OCI-LY7 (cell line): ENCODE results near the gene AEBP2. TPM values are rescaled to one million over a fixed set of nuclear protein-coding genes. Genes with fewer than 3 reads are reported as not detected.

Source experiments
- BruUV-seq: library from RNA; stranded (reverse); fragments of 400-500 nt; replicated peaks from 2 replicates; lab custom pipeline; 2021; lab: Mats Ljungman, UMichigan
- CTCF ChIA-PET: fragments of 300-600 bp; sonication (Branson Sonifier 250); formaldehyde crosslinking; loops from one replicate; lab custom pipeline; 2022; ENCODE audit warnings: antibody characterized with exemption; ENCODE audit not compliant: unreplicated experiment; lab: Charles Lee
- POLR2A ChIA-PET: fragments of 300-600 bp; sonication (Branson Sonifier 250); formaldehyde crosslinking; loops from one replicate; lab custom pipeline; 2022; ENCODE audit warnings: antibody characterized with exemption; lab: Charles Lee
- DNase-seq: peaks from one replicate; pipeline ENCODE4 v3.0.0-alpha.2; 2015; ENCODE audit warnings: low spot score
- H2AFZ ChIP-seq: fragments of 200-600 bp; sonication (generic), shearing (Covaris generic); 2 replicates; pipeline ENCODE4 v1.6.1; 2014; ENCODE audit warnings: mild to moderate bottlenecking, antibody characterized with exemption, low read length, moderate library complexity
- H3K27ac ChIP-seq: fragments of 200-600 bp; sonication (generic); 2 replicates; pipeline ENCODE4 v1.5.1; 2014; ENCODE audit warnings: mixed run types, low read depth, mild to moderate bottlenecking, moderate library complexity, low read length, inconsistent platforms; ENCODE audit not compliant: poor library complexity, severe bottlenecking
- H3K36me3 ChIP-seq: fragments of 200-600 bp; sonication (generic); 2 replicates; pipeline ENCODE4 v1.6.1; 2014; ENCODE audit warnings: mild to moderate bottlenecking, antibody characterized with exemption, low read length, moderate library complexity, mixed read lengths; ENCODE audit not compliant: insufficient read depth
- H3K4me1 ChIP-seq: fragments of 200-600 bp; sonication (generic); 2 replicates; pipeline ENCODE4 v1.5.1; 2014; ENCODE audit warnings: mild to moderate bottlenecking, low read length; ENCODE audit not compliant: insufficient read depth, poor library complexity, severe bottlenecking
- H3K4me2 ChIP-seq: fragments of 200-600 bp; sonication (generic); 2 replicates; pipeline ENCODE4 v1.6.1; 2014; ENCODE audit warnings: mild to moderate bottlenecking, low read length
- H3K4me3 ChIP-seq: fragments of 200-600 bp; sonication (generic); 2 replicates; pipeline ENCODE4 v1.5.1; 2014; ENCODE audit warnings: mild to moderate bottlenecking, low read depth, low read length; ENCODE audit not compliant: poor library complexity, severe bottlenecking
- H3K79me2 ChIP-seq: fragments of 200-600 bp; sonication (generic); 2 replicates; pipeline ENCODE4 v1.6.1; 2016; ENCODE audit warnings: low read depth, mild to moderate bottlenecking, low read length, moderate library complexity, mixed read lengths; ENCODE audit not compliant: insufficient read depth
- H3K9me2 ChIP-seq: fragments of 200-600 bp; sonication (generic); 2 replicates; pipeline ENCODE4 v1.6.1; 2016; ENCODE audit warnings: mild to moderate bottlenecking, low read length, mixed read lengths; ENCODE audit not compliant: insufficient read depth
- H3K9me3 ChIP-seq: fragments of 200-600 bp; sonication (generic); 2 replicates; pipeline ENCODE4 v1.6.1; 2014; ENCODE audit warnings: mild to moderate bottlenecking, mixed run types, low read length, mixed read lengths
- H4K20me1 ChIP-seq: fragments of 200-600 bp; sonication (generic); 2 replicates; pipeline ENCODE4 v1.6.1; 2014; ENCODE audit warnings: mild to moderate bottlenecking, antibody characterized with exemption, low read length, moderate library complexity, mixed read lengths; ENCODE audit not compliant: insufficient read depth
- EZH2phosphoT487 ChIP-seq: fragments of 200-600 bp; sonication (generic); IDR thresholded peaks from 2 replicates; pipeline ENCODE4 v1.6.1; 2018; ENCODE audit warnings: low read depth, borderline replicate concordance, mild to moderate bottlenecking, mixed run types, antibody characterized with exemption, low read length, moderate library complexity, mixed read lengths
- intact Hi-C: fragments of 100-400 bp; cut with micrococcal nuclease; formaldehyde crosslinking; loops from one replicate; pipeline ENCODE4 v1.10.0; 2022; ENCODE audit not compliant: unreplicated experiment
- total RNA-seq, 2 experiments: library from RNA; depleted of rRNA in 1 of 2; stranded (reverse); fragments of >200 nt in 1 of 2; shearing (Covaris generic) in 1 of 2; gene quantifications; 2 replicates each; pipeline ENCODE4 v1.2.3, GENCODE V29; 2014 to 2022
- TF ChIP-seq, protein P1 (sequence below): fragments of 200-600 bp; sonication (generic); conservative IDR thresholded peaks from 2 replicates; pipeline ENCODE4 v1.5.1; 2014; ENCODE audit warnings: mild to moderate bottlenecking, antibody characterized with exemption, low read length, moderate library complexity, mixed read lengths

Gene AEBP2
- total RNA-seq, 2 experiments from 2014 or later: 21.5 to 59.7 TPM

DNA sequence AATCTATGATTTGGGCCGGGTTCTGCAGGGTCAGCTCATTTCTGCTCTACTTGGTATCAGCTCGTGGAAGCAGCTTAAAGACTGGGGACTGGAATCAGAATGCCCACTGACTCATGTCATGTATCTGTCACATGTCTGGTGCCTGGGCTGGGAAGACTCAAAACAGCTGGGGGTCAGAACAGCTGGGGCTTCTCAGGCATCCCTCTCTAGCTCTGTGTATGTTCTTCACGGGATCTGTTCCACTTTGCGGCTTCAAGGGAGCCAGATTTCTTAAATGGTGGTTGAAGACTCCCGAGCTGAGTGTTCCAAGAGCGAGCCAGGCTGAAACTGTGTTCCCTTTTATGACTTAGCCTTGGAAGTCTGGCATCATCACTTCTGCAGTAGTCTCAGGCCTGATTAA is 11.9 kb downstream of the AEBP2 start:
- Histone ChIP-seq H3K27ac (no peak overlapping the region), H4K20me1 (peaks cover 33% of the 10 kb centered on the region; the same call in 1 of the 2 replicates), H3K9me2 (no peaks in the 10 kb centered on the region), H3K9me3 (no peaks in the 10 kb centered on the region), H3K36me3 (peaks cover 52% of the 10 kb centered on the region), H2AFZ (no peak overlapping the region), H3K79me2 (peaks cover 100% of the 10 kb centered on the region), H3K4me3 (no peak overlapping the region), H3K4me1 (peaks cover 10% of the 10 kb centered on the region), H3K4me2 (no peak overlapping the region)
- TF ChIP-seq, protein P1, sequence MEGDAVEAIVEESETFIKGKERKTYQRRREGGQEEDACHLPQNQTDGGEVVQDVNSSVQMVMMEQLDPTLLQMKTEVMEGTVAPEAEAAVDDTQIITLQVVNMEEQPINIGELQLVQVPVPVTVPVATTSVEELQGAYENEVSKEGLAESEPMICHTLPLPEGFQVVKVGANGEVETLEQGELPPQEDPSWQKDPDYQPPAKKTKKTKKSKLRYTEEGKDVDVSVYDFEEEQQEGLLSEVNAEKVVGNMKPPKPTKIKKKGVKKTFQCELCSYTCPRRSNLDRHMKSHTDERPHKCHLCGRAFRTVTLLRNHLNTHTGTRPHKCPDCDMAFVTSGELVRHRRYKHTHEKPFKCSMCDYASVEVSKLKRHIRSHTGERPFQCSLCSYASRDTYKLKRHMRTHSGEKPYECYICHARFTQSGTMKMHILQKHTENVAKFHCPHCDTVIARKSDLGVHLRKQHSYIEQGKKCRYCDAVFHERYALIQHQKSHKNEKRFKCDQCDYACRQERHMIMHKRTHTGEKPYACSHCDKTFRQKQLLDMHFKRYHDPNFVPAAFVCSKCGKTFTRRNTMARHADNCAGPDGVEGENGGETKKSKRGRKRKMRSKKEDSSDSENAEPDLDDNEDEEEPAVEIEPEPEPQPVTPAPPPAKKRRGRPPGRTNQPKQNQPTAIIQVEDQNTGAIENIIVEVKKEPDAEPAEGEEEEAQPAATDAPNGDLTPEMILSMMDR: no peak
- TF ChIP-seq EZH2phosphoT487: no peak
- intact Hi-C loops: no loop called here
- CTCF ChIA-PET: no interaction called here
- POLR2A ChIA-PET: interaction anchor here (1.0 kb wide), 1 partner anchor 23 kb away, joined by 4 read pairs; no protein-coding TSS in a partner anchor
- no peak for DNase-seq
- no TSS peak for BruUV-seq

DNA sequence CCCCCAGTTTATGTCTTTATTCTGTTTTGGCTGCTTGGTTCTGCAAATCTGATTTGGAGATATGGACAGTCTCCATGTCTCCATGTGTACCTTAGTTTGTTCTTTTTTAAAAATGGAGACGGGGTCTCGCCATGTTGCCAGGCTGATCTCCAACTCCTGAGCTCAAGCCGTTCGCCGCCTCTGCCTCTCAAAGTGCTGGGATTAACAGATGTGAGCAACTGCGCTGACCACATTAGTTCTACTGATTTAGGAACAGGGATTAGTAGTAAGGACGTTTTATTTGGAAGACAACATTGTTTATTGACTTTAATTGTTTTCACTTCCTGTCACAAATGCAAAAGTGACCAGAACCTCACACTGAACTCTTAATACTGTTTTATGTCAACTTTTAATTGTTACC is 14.7 kb downstream of the AEBP2 start:
- no TSS peak for BruUV-seq
- intact Hi-C loops: no loop called here

DNA sequence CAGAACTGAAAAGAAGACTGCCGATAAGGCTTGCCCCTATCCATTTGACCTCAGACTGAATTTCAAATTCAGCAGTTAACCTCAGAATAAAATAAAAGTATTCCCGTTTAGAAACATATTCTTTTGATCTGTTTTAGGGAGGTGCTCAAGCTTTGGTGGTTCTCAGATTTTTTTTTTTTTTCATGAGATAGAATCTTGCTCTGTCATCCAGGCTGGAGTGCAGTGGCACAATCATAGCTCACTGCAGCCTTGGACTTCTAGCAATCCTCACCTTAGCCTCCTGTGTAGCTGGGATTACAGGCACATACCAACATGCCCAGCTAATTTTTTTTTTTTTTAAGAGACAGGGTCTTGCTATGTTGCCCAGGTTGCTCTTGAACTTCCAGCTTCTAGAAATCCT is 15.5 kb downstream of the AEBP2 start:
- no TSS peak for BruUV-seq
- Histone ChIP-seq H3K9me3 (no peaks in the 10 kb centered on the region), H3K27ac (no peak overlapping the region), H3K36me3 (peaks cover 50% of the 10 kb centered on the region), H4K20me1 (peaks cover 36% of the 10 kb centered on the region), H3K4me1 (peaks cover 6% of the 10 kb centered on the region), H3K79me2 (peaks cover 100% of the 10 kb centered on the region), H3K4me2 (no peak overlapping the region), H2AFZ (no peak overlapping the region), H3K4me3 (no peak overlapping the region), H3K9me2 (no peaks in the 10 kb centered on the region)
- no peak for TF ChIP-seq EZH2phosphoT487
- TF ChIP-seq, protein P1: no peak
- ChIA-PET POLR2A (no interaction called here), CTCF (no interaction called here)
- intact Hi-C loops: no loop called here
- no peak for DNase-seq

More for the DNA sequence above, 14.7 kb downstream of the AEBP2 start:
- Histone ChIP-seq H3K9me3 (no peaks in the 10 kb centered on the region), H2AFZ (no peak overlapping the region), H3K4me3 (no peak overlapping the region), H3K4me1 (peaks cover 10% of the 10 kb centered on the region), H3K9me2 (no peaks in the 10 kb centered on the region), H3K36me3 (peaks cover 48% of the 10 kb centered on the region), H3K79me2 (peaks cover 100% of the 10 kb centered on the region), H3K27ac (no peak overlapping the region), H4K20me1 (peaks cover 44% of the 10 kb centered on the region), H3K4me2 (no peak overlapping the region)
- DNase-seq: no peak
- POLR2A ChIA-PET: no interaction called here
- TF ChIP-seq EZH2phosphoT487: no peak
- TF ChIP-seq, protein P1: no peak
- CTCF ChIA-PET: no interaction called here
